ENCODE measurements around the gene SIRT1. TPM values are rescaled to one million over a fixed set of nuclear protein-coding genes. Genes with fewer than 3 reads are reported as not detected.
A peak's percentile ranks its signal among the peaks of the same experiment; 100 is the strongest.

The SIRT1 gene
- total RNA-seq, 1 donor from 2014 or later = 26.2 TPM

DNA sequence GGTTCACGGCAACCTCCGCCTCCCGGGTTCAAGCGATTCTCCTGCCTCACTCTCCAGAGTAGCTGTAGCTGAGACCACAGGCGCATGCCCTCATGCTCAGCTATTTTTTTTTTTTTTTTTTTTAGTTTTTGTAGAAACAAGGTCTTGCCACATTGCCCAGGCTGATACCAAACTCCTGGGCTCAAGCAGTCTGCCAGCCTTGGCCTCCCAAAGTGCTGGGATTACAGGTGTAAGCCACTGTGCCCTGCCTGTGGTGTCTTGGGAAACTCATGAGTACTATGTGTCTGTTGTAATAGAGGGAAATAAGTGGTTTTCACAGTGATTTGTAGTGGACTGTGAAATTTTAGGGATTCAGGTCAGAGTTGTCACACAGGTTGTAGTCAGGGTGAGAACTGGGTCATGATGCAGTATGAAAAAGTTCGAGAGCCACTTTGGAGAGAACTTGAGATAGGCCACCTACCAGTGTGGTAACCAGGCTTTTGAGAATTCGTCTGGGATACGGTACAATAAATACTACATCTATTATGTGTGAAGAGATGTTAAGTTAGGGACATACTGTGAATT, 30.4 kb downstream of the SIRT1 start:
- Mint-ChIP-seq H3K9me3 (no peaks in the 10 kb centered on the region), H3K36me3 (peaks cover 39% of the 10 kb centered on the region), H3K27ac (no peak overlapping the region)

DNA sequence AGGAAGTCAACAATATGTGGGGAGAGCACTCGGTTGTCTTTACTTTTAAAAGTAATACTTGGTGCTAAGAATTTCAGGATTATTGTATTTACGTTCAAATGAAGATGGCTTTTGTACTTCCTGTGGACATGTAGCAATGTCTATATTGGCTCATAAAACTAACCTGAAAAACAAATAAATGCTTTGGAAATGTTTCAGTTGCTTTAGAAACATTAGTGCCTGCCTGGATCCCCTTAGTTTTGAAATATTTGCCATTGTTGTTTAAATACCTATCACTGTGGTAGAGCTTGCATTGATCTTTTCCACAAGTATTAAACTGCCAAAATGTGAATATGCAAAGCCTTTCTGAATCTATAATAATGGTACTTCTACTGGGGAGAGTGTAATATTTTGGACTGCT, 32.7 kb downstream of the SIRT1 start:
- TF ChIP-seq, protein P1, sequence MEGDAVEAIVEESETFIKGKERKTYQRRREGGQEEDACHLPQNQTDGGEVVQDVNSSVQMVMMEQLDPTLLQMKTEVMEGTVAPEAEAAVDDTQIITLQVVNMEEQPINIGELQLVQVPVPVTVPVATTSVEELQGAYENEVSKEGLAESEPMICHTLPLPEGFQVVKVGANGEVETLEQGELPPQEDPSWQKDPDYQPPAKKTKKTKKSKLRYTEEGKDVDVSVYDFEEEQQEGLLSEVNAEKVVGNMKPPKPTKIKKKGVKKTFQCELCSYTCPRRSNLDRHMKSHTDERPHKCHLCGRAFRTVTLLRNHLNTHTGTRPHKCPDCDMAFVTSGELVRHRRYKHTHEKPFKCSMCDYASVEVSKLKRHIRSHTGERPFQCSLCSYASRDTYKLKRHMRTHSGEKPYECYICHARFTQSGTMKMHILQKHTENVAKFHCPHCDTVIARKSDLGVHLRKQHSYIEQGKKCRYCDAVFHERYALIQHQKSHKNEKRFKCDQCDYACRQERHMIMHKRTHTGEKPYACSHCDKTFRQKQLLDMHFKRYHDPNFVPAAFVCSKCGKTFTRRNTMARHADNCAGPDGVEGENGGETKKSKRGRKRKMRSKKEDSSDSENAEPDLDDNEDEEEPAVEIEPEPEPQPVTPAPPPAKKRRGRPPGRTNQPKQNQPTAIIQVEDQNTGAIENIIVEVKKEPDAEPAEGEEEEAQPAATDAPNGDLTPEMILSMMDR (IDR thresholded peaks at IDR 0.05; ENCODE audit: unreplicated experiment) = no peak
- Mint-ChIP-seq H3K27ac (no peak overlapping the region), H3K4me1 (no peaks in the 10 kb centered on the region), H3K27me3 (ENCODE audit: low read depth) (no peaks in the 10 kb centered on the region), H3K36me3 (peaks cover 31% of the 10 kb centered on the region), H3K4me3 (no peak overlapping the region), H3K9me3 (no peaks in the 10 kb centered on the region)
- no peak for DNase-seq (ENCODE audit: low spot score in 2 of 2, unreplicated experiment in 2 of 2)

More for the DNA sequence above, 30.4 kb downstream of the SIRT1 start:
- no peak for DNase-seq (ENCODE audit: low spot score in 2 of 2, unreplicated experiment in 2 of 2)
- H3K27me3 Mint-ChIP-seq (ENCODE audit: low read depth) = no peaks in the 10 kb centered on the region
- TF ChIP-seq, protein P1 (IDR thresholded peaks at IDR 0.05; ENCODE audit: unreplicated experiment) = no peak
- no peaks in the 10 kb centered on the region for H3K4me1 Mint-ChIP-seq
- H3K4me3 Mint-ChIP-seq = no peak overlapping the region

DNA sequence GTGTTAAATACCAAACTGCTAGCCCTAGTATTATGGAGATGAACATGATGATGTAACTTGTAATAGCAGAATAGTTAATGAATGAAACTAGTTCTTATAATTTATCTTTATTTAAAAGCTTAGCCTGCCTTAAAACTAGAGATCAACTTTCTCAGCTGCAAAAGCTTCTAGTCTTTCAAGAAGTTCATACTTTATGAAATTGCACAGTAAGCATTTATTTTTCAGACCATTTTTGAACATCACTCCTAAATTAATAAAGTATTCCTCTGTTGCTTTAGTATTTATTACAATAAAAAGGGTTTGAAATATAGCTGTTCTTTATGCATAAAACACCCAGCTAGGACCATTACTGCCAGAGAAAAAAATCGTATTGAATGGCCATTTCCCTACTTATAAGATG, 33.2 kb downstream of the SIRT1 start:
- Mint-ChIP-seq H3K36me3 (peaks cover 27% of the 10 kb centered on the region), H3K4me3 (no peak overlapping the region), H3K27me3 (ENCODE audit: low read depth) (no peaks in the 10 kb centered on the region), H3K27ac (peak overlapping the region; percentile 39), H3K9me3 (no peaks in the 10 kb centered on the region), H3K4me1 (no peaks in the 10 kb centered on the region)
- TF ChIP-seq, protein P1 (IDR thresholded peaks at IDR 0.05; ENCODE audit: unreplicated experiment) = no peak
- DNase-seq (ENCODE audit: low spot score in 2 of 2, unreplicated experiment in 2 of 2) = no peak

DNA sequence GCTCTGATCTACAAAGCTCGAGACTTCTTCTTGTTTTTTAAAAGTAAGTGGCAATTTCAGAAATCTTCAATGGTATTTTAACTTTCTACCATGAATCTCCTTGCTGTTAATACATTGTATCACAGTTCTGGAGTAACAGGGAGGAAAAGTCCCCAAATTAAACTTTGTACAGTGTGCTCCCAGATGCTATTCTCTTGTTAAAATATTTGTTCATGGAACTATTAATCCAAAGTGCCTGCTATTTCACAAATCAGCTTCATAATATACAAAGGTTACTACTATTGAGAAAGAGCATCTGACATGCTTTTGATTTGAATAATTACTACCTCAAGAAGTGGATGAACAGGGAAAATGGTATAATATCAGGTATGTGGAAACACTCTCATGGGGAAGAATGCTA, 36.6 kb downstream of the SIRT1 start:
- Mint-ChIP-seq H3K4me3 (no peak overlapping the region), H3K36me3 (peaks cover 19% of the 10 kb centered on the region), H3K27me3 (ENCODE audit: low read depth) (no peaks in the 10 kb centered on the region), H3K27ac (no peak overlapping the region), H3K9me3 (no peaks in the 10 kb centered on the region), H3K4me1 (no peaks in the 10 kb centered on the region)
- TF ChIP-seq, protein P1 (IDR thresholded peaks at IDR 0.05; ENCODE audit: unreplicated experiment) = no peak
- no peak for DNase-seq (ENCODE audit: low spot score in 2 of 2, unreplicated experiment in 2 of 2)

DNA sequence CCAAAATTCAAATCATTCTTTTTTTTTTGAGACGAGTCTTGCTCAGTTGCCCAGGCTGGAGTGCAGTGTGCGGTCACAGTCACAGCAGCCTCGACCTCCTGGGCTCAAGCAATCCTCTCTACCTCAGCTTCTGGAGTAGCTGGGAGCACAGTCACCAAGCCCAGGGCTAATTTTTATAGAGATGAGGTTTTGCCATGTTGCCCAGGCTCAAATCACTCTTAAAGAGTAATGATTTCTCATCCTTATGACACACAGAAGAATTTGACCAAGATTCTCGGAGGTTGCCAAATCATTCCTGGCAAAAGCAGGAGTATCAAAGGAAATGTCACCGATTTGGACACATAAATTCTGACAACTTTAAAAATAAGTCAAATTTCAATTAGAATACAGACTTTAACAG, 39.1 kb downstream of the SIRT1 start:
- H3K4me1 Mint-ChIP-seq = no peaks in the 10 kb centered on the region
- no peaks in the 10 kb centered on the region for H3K27me3 Mint-ChIP-seq (ENCODE audit: low read depth)
- H3K9me3 Mint-ChIP-seq = no peaks in the 10 kb centered on the region
- H3K4me3 Mint-ChIP-seq = no peak overlapping the region
- H3K27ac Mint-ChIP-seq = no peak overlapping the region
- TF ChIP-seq, protein P1 (IDR thresholded peaks at IDR 0.05; ENCODE audit: unreplicated experiment) = no peak
- no peak for DNase-seq (ENCODE audit: low spot score in 2 of 2, unreplicated experiment in 2 of 2)
- peaks cover 19% of the 10 kb centered on the region for H3K36me3 Mint-ChIP-seq

DNA sequence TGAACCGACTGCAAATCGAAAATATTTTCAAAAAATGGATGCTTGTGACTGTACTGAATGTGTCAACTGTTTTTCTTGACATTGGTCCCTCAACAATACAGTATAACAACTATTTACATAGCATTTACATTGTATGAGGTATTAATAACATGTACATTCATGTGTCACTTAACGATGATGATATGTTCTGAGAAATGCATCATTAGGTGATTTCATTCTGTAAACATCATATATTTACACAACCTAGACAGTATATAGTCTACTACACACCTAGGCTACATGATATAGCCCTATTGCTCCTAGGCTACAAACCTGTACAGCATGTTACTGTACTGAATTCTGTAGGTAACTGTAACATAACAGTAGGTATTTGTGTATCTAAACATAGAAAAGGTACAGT, 39.7 kb downstream of the SIRT1 start:
- no peak for DNase-seq (ENCODE audit: low spot score in 2 of 2, unreplicated experiment in 2 of 2)
- Mint-ChIP-seq H3K9me3 (no peaks in the 10 kb centered on the region), H3K27me3 (ENCODE audit: low read depth) (no peaks in the 10 kb centered on the region), H3K27ac (no peak overlapping the region), H3K4me3 (no peak overlapping the region), H3K4me1 (no peaks in the 10 kb centered on the region), H3K36me3 (peaks cover 20% of the 10 kb centered on the region)
- TF ChIP-seq, protein P1 (IDR thresholded peaks at IDR 0.05; ENCODE audit: unreplicated experiment) = no peak
